ENCODE measurements around the gene NQO1.

The NQO1 gene

DNA sequence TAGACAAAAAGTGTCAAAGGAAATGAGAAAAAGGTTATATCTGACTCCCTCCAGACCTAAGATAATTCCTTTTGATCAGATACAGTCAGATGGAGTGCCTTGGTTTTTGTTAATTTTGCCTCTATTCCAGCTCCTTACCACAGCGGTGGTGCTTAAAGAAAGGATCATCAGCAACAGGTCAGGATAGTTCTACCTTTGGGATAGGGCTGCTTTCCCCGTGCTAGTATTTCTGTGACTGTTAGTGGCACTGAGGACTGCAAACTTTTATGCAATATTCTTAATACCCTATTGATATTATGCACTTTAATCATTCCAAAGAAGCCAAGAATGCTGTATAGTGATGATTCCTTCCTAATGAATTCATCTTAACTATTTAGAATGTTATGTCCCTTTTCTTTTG lies 24.5 kb downstream of the NQO1 start:
- Histone ChIP-seq H3K9me3 (ENCODE audit: insufficient read depth, low read length) (no peaks in the 10 kb centered on the region), H2AFZ (ENCODE audit: low read depth, low read length, severe bottlenecking) (no peak overlapping the region), H3F3A (ENCODE audit: insufficient read depth) (peaks cover 4% of the 10 kb centered on the region; the same call in 1 of the 2 replicates), H3K27ac (ENCODE audit: low read depth, low read length) (no peak overlapping the region), H3K4me3 (ENCODE audit: insufficient read depth, low read length, poor library complexity, severe bottlenecking) (no peak overlapping the region), H4K20me1 (ENCODE audit: low read depth, low read length) (no peaks in the 10 kb centered on the region; the same call in 1 of the 2 replicates), H3K27me3 (ENCODE audit: low read length) (no peaks in the 10 kb centered on the region), H3K9ac (ENCODE audit: low read length) (no peak overlapping the region), H3K36me3 (ENCODE audit: low read length) (peaks cover 2% of the 10 kb centered on the region; the same call in 1 of the 2 replicates), H3K9me2 (replicated peaks; ENCODE audit: insufficient read depth, low read length) (no peaks in the 10 kb centered on the region), H3K79me2 (ENCODE audit: insufficient read depth, low read length) (no peaks in the 10 kb centered on the region), H3K4me2 (ENCODE audit: low read depth, low read length, poor library complexity, severe bottlenecking) (no peak overlapping the region)
- TF ChIP-seq EZH2phosphoT487 (conservative IDR thresholded peaks at IDR 0.05; ENCODE audit: low read length): no peak
- TF ChIP-seq, protein P1, sequence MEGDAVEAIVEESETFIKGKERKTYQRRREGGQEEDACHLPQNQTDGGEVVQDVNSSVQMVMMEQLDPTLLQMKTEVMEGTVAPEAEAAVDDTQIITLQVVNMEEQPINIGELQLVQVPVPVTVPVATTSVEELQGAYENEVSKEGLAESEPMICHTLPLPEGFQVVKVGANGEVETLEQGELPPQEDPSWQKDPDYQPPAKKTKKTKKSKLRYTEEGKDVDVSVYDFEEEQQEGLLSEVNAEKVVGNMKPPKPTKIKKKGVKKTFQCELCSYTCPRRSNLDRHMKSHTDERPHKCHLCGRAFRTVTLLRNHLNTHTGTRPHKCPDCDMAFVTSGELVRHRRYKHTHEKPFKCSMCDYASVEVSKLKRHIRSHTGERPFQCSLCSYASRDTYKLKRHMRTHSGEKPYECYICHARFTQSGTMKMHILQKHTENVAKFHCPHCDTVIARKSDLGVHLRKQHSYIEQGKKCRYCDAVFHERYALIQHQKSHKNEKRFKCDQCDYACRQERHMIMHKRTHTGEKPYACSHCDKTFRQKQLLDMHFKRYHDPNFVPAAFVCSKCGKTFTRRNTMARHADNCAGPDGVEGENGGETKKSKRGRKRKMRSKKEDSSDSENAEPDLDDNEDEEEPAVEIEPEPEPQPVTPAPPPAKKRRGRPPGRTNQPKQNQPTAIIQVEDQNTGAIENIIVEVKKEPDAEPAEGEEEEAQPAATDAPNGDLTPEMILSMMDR (IDR thresholded peaks at IDR 0.05; ENCODE audit: insufficient read depth, low read length, poor library complexity, severe bottlenecking): no peak

DNA sequence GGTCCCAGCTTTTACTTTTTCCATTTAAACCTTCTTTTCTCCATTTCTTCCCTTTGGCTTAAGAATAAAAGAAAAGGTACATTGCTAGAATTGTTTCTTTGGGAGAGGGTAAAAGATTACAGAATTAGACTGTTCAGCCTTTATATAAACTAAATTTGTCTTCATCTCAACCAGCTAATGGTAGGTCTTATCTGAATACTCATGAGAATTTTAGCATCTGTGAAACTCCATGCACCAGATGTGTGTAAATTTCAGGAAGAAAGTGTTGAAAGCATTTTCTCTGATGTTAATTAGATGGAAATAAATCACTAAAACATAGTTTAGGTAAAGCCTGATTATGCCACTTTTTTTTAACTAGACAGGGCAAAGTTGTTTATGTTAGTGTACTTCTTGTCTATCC lies 24.9 kb downstream of the NQO1 start:
- TF ChIP-seq, protein P1 (IDR thresholded peaks at IDR 0.05; ENCODE audit: insufficient read depth, low read length, poor library complexity, severe bottlenecking): no peak
- no peak for TF ChIP-seq EZH2phosphoT487 (conservative IDR thresholded peaks at IDR 0.05; ENCODE audit: low read length)
- Histone ChIP-seq H3K79me2 (ENCODE audit: insufficient read depth, low read length) (no peaks in the 10 kb centered on the region), H3K9me2 (replicated peaks; ENCODE audit: insufficient read depth, low read length) (no peaks in the 10 kb centered on the region), H3K9me3 (ENCODE audit: insufficient read depth, low read length) (no peaks in the 10 kb centered on the region), H3K9ac (ENCODE audit: low read length) (no peak overlapping the region), H2AFZ (ENCODE audit: low read depth, low read length, severe bottlenecking) (no peak overlapping the region), H3F3A (ENCODE audit: insufficient read depth) (peaks cover 8% of the 10 kb centered on the region), H3K4me3 (ENCODE audit: insufficient read depth, low read length, poor library complexity, severe bottlenecking) (no peak overlapping the region), H3K4me2 (ENCODE audit: low read depth, low read length, poor library complexity, severe bottlenecking) (no peak overlapping the region), H4K20me1 (ENCODE audit: low read depth, low read length) (no peaks in the 10 kb centered on the region; the same call in 1 of the 2 replicates), H3K27ac (ENCODE audit: low read depth, low read length) (no peak overlapping the region), H3K36me3 (ENCODE audit: low read length) (peaks cover 6% of the 10 kb centered on the region; the same call in 1 of the 2 replicates), H3K27me3 (ENCODE audit: low read length) (no peaks in the 10 kb centered on the region)

DNA sequence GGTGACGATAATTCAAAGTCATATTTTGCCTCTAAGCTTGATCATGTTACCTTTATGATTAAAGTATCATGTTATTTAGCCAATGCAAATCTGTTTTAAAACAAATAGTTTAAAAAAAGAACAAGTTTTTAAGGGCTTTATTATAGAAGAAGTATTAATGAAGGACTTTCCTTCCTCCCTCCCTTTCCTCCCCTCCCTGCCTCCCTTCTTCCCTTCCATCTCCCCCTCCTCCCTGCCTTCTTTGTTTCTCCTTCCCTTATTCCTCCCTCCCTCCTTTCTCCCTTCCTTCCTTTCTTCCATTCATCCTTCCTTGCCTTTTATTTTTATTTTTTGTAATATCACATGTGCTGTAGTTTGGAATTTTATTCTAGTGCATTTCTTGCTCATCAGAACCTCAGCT lies 26.4 kb downstream of the NQO1 start:
- H3K36me3 ChIP-seq (ENCODE audit: low read length): peaks cover 14% of the 10 kb centered on the region; the same call in 1 of the 2 replicates
- H3K4me2 ChIP-seq (ENCODE audit: low read depth, low read length, poor library complexity, severe bottlenecking): no peak overlapping the region
- peaks cover 9% of the 10 kb centered on the region for H3F3A ChIP-seq (ENCODE audit: insufficient read depth)
- H3K4me3 ChIP-seq (ENCODE audit: insufficient read depth, low read length, poor library complexity, severe bottlenecking): no peak overlapping the region
- no peak overlapping the region for H2AFZ ChIP-seq (ENCODE audit: low read depth, low read length, severe bottlenecking)
- no peaks in the 10 kb centered on the region for H3K27me3 ChIP-seq (ENCODE audit: low read length)
- H3K27ac ChIP-seq (ENCODE audit: low read depth, low read length): no peak overlapping the region
- no peak for TF ChIP-seq EZH2phosphoT487 (conservative IDR thresholded peaks at IDR 0.05; ENCODE audit: low read length)
- TF ChIP-seq, protein P1 (IDR thresholded peaks at IDR 0.05; ENCODE audit: insufficient read depth, low read length, poor library complexity, severe bottlenecking): no peak
- no peaks in the 10 kb centered on the region; the same call in 1 of the 2 replicates for H4K20me1 ChIP-seq (ENCODE audit: low read depth, low read length)
- H3K9ac ChIP-seq (ENCODE audit: low read length): no peak overlapping the region
- no peaks in the 10 kb centered on the region for H3K79me2 ChIP-seq (ENCODE audit: insufficient read depth, low read length)
- H3K9me2 ChIP-seq (replicated peaks; ENCODE audit: insufficient read depth, low read length): no peaks in the 10 kb centered on the region
- H3K9me3 ChIP-seq (ENCODE audit: insufficient read depth, low read length): no peaks in the 10 kb centered on the region
